B cell (primary cell): ENCODE measurements around the gene GATA5. TPM values are rescaled to one million over a fixed set of nuclear protein-coding genes. Genes with fewer than 3 reads are reported as not detected.

Experiments
- ATAC-seq: fragments of 200-7000 bp; cut with Tn5 transposase; one replicate; pipeline ENCODE4 v1.10.0; 2021; ENCODE audit warnings: low read depth, mild to moderate bottlenecking, moderate number of reproducible peaks, moderate library complexity
- CTCF ChIA-PET: fragments of 350-600 bp; sonication (Branson Sonifier 250); formaldehyde crosslinking; loops from one replicate; lab custom pipeline; 2021; ENCODE audit warnings: antibody characterized with exemption, inconsistent platforms; lab: Charles Lee
- POLR2A ChIA-PET: fragments of 350-600 bp; sonication (Branson Sonifier 250); formaldehyde crosslinking; loops from one replicate; lab custom pipeline; 2021; ENCODE audit warnings: antibody characterized with exemption; lab: Charles Lee
- DNase-seq: peaks from one replicate; pipeline ENCODE4 v3.0.0; 2013
- H2AFZ ChIP-seq: 2 replicates; pipeline ENCODE4 v1.6.1; 2012; ENCODE audit warnings: mild to moderate bottlenecking, low read depth, low read length; ENCODE audit not compliant: insufficient read depth, poor library complexity, severe bottlenecking
- H3K27ac ChIP-seq, 2 donors: 1 replicate in 1 of 2; 2 replicates in 1 of 2; pipeline ENCODE4 v1.5.1; 2012 to 2013; ENCODE audit warnings: low read length in 2 of 2, mild to moderate bottlenecking in 2 of 2, moderate library complexity in 1 of 2
- H3K27me3 ChIP-seq, 4 experiments: fragments of 200-600 bp in 1 of 4; sonication (generic) in 1 of 4; replicated peaks in 1 of 4; 1 replicate in 2 of 4; 2 replicates in 2 of 4; pipeline versions ENCODE4 v1.6.1 to v1.7.0; 2013 to 2016; ENCODE audit warnings: low read length in 3 of 4, mild to moderate bottlenecking in 2 of 4, mixed read lengths in 1 of 4, moderate library complexity in 1 of 4; ENCODE audit not compliant: insufficient read depth in 4 of 4, control insufficient read depth in 3 of 4; ENCODE audit errors: control extremely low read depth in 1 of 4
- H3K36me3 ChIP-seq, 2 experiments: replicated peaks in 1 of 2; 1 replicate in 1 of 2; 2 replicates in 1 of 2; pipeline versions ENCODE4 v1.6.1 to v1.7.1; 2013; ENCODE audit warnings: low read length in 1 of 2; ENCODE audit not compliant: insufficient read depth in 2 of 2, control insufficient read depth in 1 of 2; ENCODE audit errors: control extremely low read depth in 1 of 2, extremely low read depth in 1 of 2
- H3K4me1 ChIP-seq, 2 donors: fragments of 200-600 bp in 1 of 2; sonication (generic) in 1 of 2; 1 replicate in 1 of 2; 2 replicates in 1 of 2; pipeline versions ENCODE4 v1.5.1 to v1.6.1; 2013 to 2017; ENCODE audit warnings: low read length in 2 of 2; ENCODE audit not compliant: control insufficient read depth in 2 of 2, insufficient read depth in 2 of 2
- H3K4me2 ChIP-seq: replicated peaks from 2 replicates; pipeline ENCODE3; 2012; ENCODE audit warnings: mild to moderate bottlenecking, low read depth, low read length; ENCODE audit not compliant: poor library complexity, severe bottlenecking
- H3K4me3 ChIP-seq, 5 experiments: fragments of 200-600 bp in 1 of 5; sonication (generic) in 1 of 5; 1 replicate in 3 of 5; 2 replicates in 2 of 5; pipeline versions ENCODE4 v1.5.1 to v1.7.0; 2011 to 2016; ENCODE audit warnings: low read length in 4 of 5, mild to moderate bottlenecking in 4 of 5, low read depth in 2 of 5, control low read depth in 1 of 5, moderate library complexity in 1 of 5; ENCODE audit not compliant: insufficient read depth in 1 of 5; ENCODE audit errors: control extremely low read depth in 1 of 5, extremely low read depth in 1 of 5
- H3K79me2 ChIP-seq: fragments of 200-600 bp; sonication (generic); one replicate; pipeline ENCODE4 v1.6.0; 2016; ENCODE audit warnings: low read length; ENCODE audit not compliant: control insufficient read depth, insufficient read depth
- H3K9ac ChIP-seq: fragments of 200-600 bp; sonication (generic); 2 replicates; pipeline ENCODE4 v1.6.1; 2017; ENCODE audit warnings: mild to moderate bottlenecking, low read length, moderate library complexity
- H3K9me3 ChIP-seq, 3 donors: one replicate each; pipeline versions ENCODE4 v1.6.1 to v1.7.1; 2013; ENCODE audit warnings: low read length in 2 of 3; ENCODE audit not compliant: control insufficient read depth in 2 of 3, insufficient read depth in 1 of 3; ENCODE audit errors: control extremely low read depth in 1 of 3
- H4K20me1 ChIP-seq: 2 replicates; pipeline ENCODE4 v1.6.0; 2012; ENCODE audit warnings: mild to moderate bottlenecking, low read length; ENCODE audit not compliant: insufficient read depth, control insufficient read depth, poor library complexity, severe bottlenecking
- H3K27ac Mint-ChIP-seq: one replicate; pipeline ENCODE4 v1.8.0; 2021; ENCODE audit warnings: mixed read lengths
- H3K27me3 Mint-ChIP-seq: one replicate; pipeline ENCODE4 v1.8.0; 2021; ENCODE audit warnings: mixed read lengths
- H3K4me1 Mint-ChIP-seq: one replicate; pipeline ENCODE4 v1.8.0; 2021; ENCODE audit warnings: mixed read lengths
- H3K4me3 Mint-ChIP-seq: one replicate; pipeline ENCODE4 v1.8.0; 2021; ENCODE audit warnings: mixed read lengths
- H3K9me3 Mint-ChIP-seq: one replicate; pipeline ENCODE4 v1.8.0; 2022; ENCODE audit warnings: mixed read lengths; ENCODE audit not compliant: insufficient read depth
- CTCF ChIP-seq: fragments of 200-600 bp; IDR thresholded peaks from one replicate; pipeline ENCODE4 v1.8.0; 2022; ENCODE audit warnings: antibody characterized with exemption, mild to moderate bottlenecking
- EZH2 ChIP-seq: IDR thresholded peaks from 2 replicates; pipeline ENCODE4 v1.6.1; 2012; ENCODE audit warnings: borderline replicate concordance, low read depth, mild to moderate bottlenecking, moderate library complexity, low read length; ENCODE audit not compliant: insufficient read depth, poor library complexity, severe bottlenecking
- whole genome bisulfite sequencing: methylation state at CpG from one replicate; pipeline ENCODE4 v1.1.5; 2013; ENCODE audit warnings: missing lambda C conversion rate; ENCODE audit not compliant: insufficient coverage; 5-methylcytosine and 5-hydroxymethylcytosine counted together
- intact Hi-C: fragments of 100-400 bp; cut with micrococcal nuclease; formaldehyde crosslinking; loops from one replicate; pipeline ENCODE4 v1.10.0; 2022
- polyA plus RNA-seq: library from polyadenylated mRNA; depleted of rRNA; stranded (reverse); fragments of >200 nt; gene quantifications from 2 replicates; pipeline ENCODE4 v1.2.3, GENCODE V29; 2012
- total RNA-seq, 2 donors: library from RNA; stranded (reverse); fragments of 120-200 nt in 1 of 2; gene quantifications; 1 replicate in 1 of 2; 2 replicates in 1 of 2; pipeline versions ENCODE4 v1.2.3 to v1.2.4, GENCODE V29; 2013 to 2022

The GATA5 gene
- total and polyA plus RNA-seq, 2 donors (not counting 1 experiment from before 2014, with no cell fraction given) = not detected

GRCh38 chr20:62437927-62438326, 37.9 kb downstream of the GATA5 start:
- ChIA-PET CTCF (no interaction called here), POLR2A (no interaction called here)
- H4K20me1 ChIP-seq = no peaks in the 10 kb centered on the region
- Mint-ChIP-seq H3K4me1 (peaks cover 2% of the 10 kb centered on the region), H3K27ac (no peak overlapping the region), H3K9me3 (no peaks in the 10 kb centered on the region), H3K27me3 (peaks cover 35% of the 10 kb centered on the region), H3K4me3 (no peak overlapping the region)
- peaks cover 0 to 3% (median 0%) of the 10 kb centered on the region in 3 donors for H3K9me3 ChIP-seq
- TF ChIP-seq CTCF (no peak), EZH2 (no peak)
- no peaks in the 10 kb centered on the region for H3K79me2 ChIP-seq
- DNase-seq (no peak), ATAC-seq (no peak)
- no peak overlapping the region for H3K4me3 ChIP-seq
- no peak overlapping the region for H3K27ac ChIP-seq
- H3K36me3 ChIP-seq = no peaks in the 10 kb centered on the region
- intact Hi-C loops = no loop called here
- no peak overlapping the region for H2AFZ ChIP-seq
- H3K4me2 ChIP-seq = no peak overlapping the region
- WGBS = 93% methylated on average over 24 of the region's 24 CpGs
- peaks cover 0 to 3% of the 10 kb centered on the region in 2 donors for H3K4me1 ChIP-seq
- peaks cover 0 to 18% (median 0%) of the 10 kb centered on the region in 4 experiments for H3K27me3 ChIP-seq
- no peak overlapping the region for H3K9ac ChIP-seq

- Histone ChIP-seq H3K4me2 (no peak overlapping the region), H2AFZ (no peak overlapping the region), H3K79me2 (no peaks in the 10 kb centered on the region), H3K27ac (no peak overlapping the region), H3K27me3 (peaks cover 0 to 18% (median 0%) of the 10 kb centered on the region in 4 experiments), H3K9ac (no peak overlapping the region), H3K4me3 (no peak overlapping the region), H3K36me3 (no peaks in the 10 kb centered on the region), H4K20me1 (no peaks in the 10 kb centered on the region), H3K9me3 (peaks cover 0 to 3% (median 0%) of the 10 kb centered on the region in 3 donors), H3K4me1 (peaks cover 0 to 3% of the 10 kb centered on the region in 2 donors)
- 73% methylated on average over 2 of the region's 12 CpGs for WGBS
- intact Hi-C loops = no loop called here
- no peaks in the 10 kb centered on the region for H3K9me3 Mint-ChIP-seq
- TF ChIP-seq CTCF (no peak), EZH2 (no peak)
- no peak overlapping the region for H3K27ac Mint-ChIP-seq
- H3K4me1 Mint-ChIP-seq = peaks cover 2% of the 10 kb centered on the region
- DNase-seq = no peak
- peaks cover 32% of the 10 kb centered on the region for H3K27me3 Mint-ChIP-seq
- ATAC-seq = no peak
- H3K4me3 Mint-ChIP-seq = no peak overlapping the region
- ChIA-PET POLR2A (no interaction called here), CTCF (no interaction called here)
Observed at GRCh38 chr20:62437496-62437895, 38.3 kb downstream of the GATA5 start.
